SK-MEL-5 (cell line): ENCODE measurements around the gene LRRC26. TPM values are rescaled to one million over a fixed set of nuclear protein-coding genes. Genes with fewer than 3 reads are reported as not detected.
A peak's percentile ranks its signal among the peaks of the same experiment; 100 is the strongest.

Experiments used
- DNase-seq: peaks from one replicate; pipeline ENCODE4 v3.0.0-alpha.2; 2016; ENCODE audit warnings: low read depth, low spot score
- in situ Hi-C: cut with HindIII; loops from 2 replicates; pipeline ENCODE4 v1.10.0; 2016; ENCODE audit warnings: low sequenced_read_pairs, high pct_unique_total_duplicates, low pct_unique_long_range_greater_than_20kb
- total RNA-seq: library from RNA; depleted of rRNA; stranded (reverse); fragments of >200 nt; shearing (Covaris generic); gene quantifications from 2 replicates; pipeline ENCODE4 v1.2.3, GENCODE V29; 2014

Gene LRRC26
- total RNA-seq, 1 experiment from 2014 or later: 0.40 TPM

- in situ Hi-C loops: no loop called here
- DNase-seq: peak; percentile 89
Measured at GRCh38 chr9:137188490-137189296, 18.8 kb upstream of the LRRC26 start, which contains the start of the genes ANAPC2 and SSNA1. Gene ANAPC2 (minus strand): TSS chr9:137188560. CDS start chr9:137188532, 28 bp downstream. Gene SSNA1 (plus strand): TSS chr9:137188676. CDS start chr9:137188727, 51 bp downstream.

GRCh38 chr9:137188086-137188489 is 18.2 kb upstream of the LRRC26 start:
- in situ Hi-C loops: no loop called here
- no peak for DNase-seq

DNA sequence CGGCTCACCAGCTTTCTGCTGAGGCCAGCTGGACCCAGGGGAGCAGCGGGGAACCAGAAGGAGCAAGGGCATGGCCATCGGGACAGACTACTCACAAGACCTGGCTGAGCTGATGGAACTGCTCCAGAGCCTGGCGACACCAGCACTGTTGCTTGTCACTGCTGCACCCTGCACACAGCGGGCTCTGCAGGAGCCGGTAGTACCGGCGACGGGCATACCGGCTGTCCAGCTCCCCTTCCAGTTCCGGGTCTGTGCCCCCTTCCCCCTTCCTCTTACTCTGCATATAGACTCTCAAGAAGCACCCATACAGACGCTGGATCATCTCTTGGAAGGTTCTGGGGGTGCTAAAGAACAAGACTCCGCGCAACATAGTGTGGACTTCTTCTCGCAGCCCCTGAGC is 17.5 kb upstream of the LRRC26 start:
- in situ Hi-C loops: no loop called here
- DNase-seq: no peak

DNA sequence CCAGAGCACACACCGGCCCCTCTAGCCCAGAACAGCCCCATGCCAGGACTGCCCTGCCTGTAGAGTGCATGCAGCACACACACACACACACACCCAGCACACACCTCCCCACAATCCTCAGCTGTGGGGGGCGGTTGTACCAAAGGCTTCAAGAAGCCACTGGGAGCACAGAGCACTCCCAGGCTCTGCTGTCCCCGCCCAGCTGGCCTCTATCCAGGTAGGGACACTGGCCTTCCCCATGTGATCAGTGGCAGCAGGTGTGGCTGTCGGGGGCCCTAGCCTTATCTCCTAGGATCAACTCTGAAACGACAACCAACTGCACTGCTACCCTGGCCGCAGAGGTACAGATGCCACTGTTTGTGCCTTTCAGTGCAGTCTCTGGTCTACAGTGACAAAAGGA is 16.5 kb upstream of the LRRC26 start:
- no peak for DNase-seq
- in situ Hi-C loops: no loop called here

DNA sequence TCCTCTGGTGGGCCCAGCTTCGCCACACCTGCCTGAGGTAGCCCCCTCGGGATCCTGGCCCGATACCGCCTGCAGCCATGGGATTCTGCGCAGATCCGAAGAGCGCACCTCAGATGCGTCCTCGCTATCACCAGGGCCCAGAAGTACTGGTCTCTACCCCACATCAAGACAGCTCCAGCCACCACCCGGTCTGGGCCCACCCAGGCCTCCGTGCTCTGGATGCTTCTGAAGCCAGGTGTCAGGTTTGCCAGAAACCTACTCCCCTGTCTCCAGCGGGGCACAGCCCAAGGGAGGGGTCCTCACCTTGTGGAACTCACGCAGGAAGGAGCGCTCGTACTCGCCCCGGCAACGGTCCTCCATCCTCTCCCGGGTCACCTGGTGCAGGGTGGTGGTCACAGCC is 16.1 kb upstream of the LRRC26 start:
- in situ Hi-C loops: no loop called here
- no peak for DNase-seq

- in situ Hi-C loops: no loop called here
Measured at GRCh38 chr9:137184881-137185660, 15.2 kb upstream of the LRRC26 start.

GRCh38 chr9:137183980-137184595 is 14.2 kb upstream of the LRRC26 start:
- in situ Hi-C loops: no loop called here
- no peak for DNase-seq

More at GRCh38 chr9:137184881-137185660, 15.2 kb upstream of the LRRC26 start:
- no peak for DNase-seq

GRCh38 chr9:137182836-137183235 is 13.0 kb upstream of the LRRC26 start:
- in situ Hi-C loops: no loop called here
- DNase-seq: no peak

GRCh38 chr9:137181680-137182079 is 11.8 kb upstream of the LRRC26 start:
- no peak for DNase-seq
- in situ Hi-C loops: no loop called here

GRCh38 chr9:137180491-137180890 is 10.6 kb upstream of the LRRC26 start:
- DNase-seq: no peak
- in situ Hi-C loops: no loop called here

GRCh38 chr9:137179761-137180160 is 9.9 kb upstream of the LRRC26 start:
- in situ Hi-C loops: no loop called here
- DNase-seq: no peak

DNA sequence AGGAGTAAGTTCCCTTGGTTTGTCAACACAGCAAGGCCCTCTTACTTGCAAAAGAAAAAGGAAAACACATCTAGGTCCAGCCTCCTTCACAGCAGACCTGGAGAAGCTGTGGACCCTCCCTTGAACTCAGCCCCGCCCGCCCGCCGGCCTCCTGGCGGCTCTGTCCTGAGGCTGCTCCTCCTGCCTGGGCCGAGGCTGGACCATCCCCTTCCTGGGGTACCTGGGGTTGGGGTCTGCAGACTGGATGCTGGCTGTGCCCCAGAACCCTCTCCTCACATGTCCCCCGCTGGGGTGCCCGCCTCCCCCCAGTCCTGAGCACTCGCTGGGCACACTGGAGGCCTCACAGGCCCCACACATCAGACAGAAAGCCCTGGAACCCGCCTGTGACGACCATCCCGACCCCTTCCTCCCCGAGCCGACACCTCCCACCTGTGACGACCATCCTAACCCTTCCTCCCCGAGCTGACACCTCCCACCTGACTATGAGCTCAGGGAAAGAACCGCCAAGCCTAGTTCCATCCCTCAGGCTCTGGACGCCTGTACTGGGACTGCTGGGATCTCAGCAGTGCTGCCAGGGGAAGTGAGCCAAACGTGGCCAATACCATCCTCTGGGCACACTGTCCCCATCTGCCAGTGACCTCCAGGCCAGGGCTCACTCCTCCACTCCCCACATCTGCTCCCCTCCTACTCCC is 9.2 kb upstream of the LRRC26 start:
- DNase-seq: no peak
- in situ Hi-C loops: no loop called here

- in situ Hi-C loops: no loop called here
- DNase-seq: no peak
Measured at GRCh38 chr9:137178201-137178938, 8.5 kb upstream of the LRRC26 start.

GRCh38 chr9:137176302-137177182 is 6.7 kb upstream of the LRRC26 start:
- peak; percentile 78 for DNase-seq
- in situ Hi-C loops: no loop called here

GRCh38 chr9:137175345-137175961 is 5.6 kb upstream of the LRRC26 start:
- no peak for DNase-seq
- in situ Hi-C loops: no loop called here

GRCh38 chr9:137174722-137175293 is 5.0 kb upstream of the LRRC26 start:
- in situ Hi-C loops: no loop called here

More at GRCh38 chr9:137174722-137175293, 5.0 kb upstream of the LRRC26 start:
- DNase-seq: no peak
